ENCODE results near the gene FAM20A.
A peak's percentile ranks its signal among the peaks of the same experiment; 100 is the strongest.

Gene FAM20A

DNA sequence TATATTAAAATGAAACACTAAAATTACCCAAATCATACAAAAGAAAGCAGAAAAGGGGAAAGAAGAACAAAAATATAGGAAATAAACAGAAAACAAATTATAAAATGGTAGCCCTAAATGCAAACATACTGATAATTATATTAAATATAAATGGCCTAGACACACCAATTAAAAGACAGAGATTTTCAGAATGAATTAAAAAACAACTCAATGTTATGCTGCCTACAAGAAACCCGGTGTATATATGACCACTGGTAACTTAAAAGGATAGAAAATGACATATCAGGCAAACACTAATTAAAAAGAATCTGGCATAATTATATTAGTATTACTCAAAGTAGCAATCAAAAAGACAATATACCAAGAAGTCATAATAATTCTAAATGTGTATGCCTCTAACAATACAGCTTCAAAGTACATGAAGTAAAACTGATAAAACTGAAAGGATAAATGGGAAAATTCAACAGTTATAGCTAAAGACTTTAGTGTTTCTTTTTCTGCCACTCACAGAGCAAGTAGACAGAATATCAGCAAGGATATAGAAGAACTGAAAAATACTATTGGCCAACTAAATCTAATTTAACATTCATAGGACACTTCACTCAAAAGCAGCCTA lies 7.5 kb upstream of the FAM20A start:
- no peak for DNase-seq

DNA sequence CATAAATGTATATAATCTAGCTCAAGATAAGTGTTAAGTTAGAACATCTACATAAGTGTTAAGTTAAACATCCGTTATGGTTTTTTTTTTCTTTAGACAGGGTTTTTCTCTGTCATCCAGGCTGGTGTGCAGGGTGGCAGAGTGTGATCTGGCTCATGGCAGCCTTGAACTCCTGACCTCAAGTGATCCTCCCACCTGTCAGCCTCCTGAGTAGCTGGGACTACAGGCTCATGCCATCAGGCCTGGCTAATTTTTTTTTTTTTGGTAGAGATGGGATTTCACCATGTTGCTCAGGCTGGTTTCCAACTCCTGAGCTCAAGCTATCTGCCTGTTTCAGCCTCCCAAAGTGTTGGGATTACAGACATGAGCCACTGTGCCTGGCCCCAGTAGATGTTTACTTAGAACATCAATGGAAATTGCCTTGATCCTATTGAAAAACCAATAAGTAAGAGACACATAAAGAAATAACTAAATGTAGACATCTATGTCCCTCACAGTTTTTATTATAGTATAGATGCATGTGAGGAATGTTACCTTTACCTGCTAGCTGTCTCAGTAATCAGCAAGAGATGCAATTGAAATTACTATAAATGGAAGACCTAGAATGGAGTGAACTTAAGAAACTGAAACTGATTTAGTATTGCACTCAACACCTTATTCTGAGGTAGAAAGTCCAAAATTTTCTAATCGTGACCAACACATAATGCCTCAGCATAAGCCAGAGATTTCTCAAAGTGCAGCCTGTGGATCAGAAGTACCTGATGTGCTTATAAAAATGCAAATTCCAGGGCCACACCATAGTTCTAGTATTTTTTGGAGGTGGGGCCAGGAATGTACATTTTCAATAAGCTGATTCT lies 5.5 kb upstream of the FAM20A start:
- no peak for DNase-seq

DNA sequence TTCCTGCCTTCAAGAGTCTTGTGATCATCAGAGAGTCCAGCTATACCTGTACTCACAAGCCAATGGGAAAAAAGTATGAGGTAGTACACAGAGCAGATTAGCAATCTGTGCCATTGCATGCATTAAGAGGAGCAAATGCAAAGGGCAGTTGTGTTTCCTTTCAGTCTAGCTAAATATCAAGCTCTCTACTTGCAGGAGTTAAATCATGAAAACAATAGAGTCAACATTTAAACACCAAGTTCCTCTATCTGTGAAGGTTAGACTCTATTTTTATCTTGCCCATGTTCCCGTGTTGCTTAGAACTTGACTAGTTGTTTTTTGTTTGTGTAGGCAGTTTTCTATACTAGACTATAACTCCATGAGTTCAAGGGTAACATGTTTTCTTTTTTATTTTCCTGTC lies 4.7 kb upstream of the FAM20A start:
- no peak for DNase-seq

DNA sequence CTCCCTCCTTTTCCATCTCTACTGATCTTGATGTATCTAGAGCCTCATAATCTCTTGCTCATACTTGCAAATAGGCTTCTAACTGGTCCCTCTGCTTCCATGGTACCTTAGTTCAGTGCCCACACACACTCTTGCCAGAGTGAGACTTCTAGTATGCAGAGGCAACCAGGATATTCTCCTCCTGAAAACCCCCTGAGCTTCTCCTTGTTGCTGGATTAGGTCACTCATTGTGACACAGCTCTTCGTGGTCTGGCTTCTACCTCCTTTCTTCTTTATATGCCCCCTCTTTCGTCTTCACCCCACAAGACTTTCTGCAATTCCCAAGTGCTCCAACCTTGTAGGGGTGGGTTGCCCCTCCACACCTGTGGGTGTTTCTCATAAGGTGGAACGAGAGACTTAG lies 2.5 kb upstream of the FAM20A start:
- no peak for DNase-seq

DNA sequence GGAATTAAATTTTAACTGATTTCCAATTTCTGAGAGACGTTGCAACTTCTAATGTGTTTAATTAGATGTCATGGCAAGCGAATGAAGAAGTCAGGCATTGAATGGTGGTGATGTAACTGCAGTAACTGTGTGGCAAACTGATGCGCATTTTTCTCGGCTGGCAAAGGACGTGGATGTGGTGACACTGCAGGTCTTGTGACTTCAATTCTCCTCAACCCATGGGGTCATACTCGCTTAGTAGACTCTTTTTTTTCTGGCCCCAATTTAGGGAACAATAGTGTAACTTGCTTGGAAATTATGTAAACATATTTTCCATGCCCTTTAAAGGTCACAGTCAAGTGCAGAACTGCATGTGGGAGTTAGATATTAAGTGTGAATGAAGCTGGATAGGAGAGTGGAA lies 1.9 kb upstream of the FAM20A start:
- no peak for DNase-seq

DNA sequence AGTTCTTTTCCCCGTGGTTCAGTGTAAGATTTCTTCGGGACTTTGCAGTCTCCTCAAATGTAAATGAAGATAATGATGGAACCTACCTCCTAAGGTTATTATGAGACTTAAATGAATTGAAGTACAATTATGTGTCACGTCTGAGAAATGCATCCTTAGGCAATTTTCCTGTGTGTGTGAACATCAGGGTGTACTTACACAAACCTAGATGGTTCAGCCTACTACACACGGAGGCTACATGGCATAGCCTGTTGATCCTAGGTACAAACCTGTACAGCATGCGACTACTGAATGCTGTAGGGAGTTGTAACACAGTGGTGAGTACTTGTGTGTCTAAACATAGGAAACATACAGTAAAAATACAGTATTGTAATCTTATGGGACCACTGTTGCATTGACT lies 1.1 kb upstream of the FAM20A start:
- DNase-seq, result no peak

DNA sequence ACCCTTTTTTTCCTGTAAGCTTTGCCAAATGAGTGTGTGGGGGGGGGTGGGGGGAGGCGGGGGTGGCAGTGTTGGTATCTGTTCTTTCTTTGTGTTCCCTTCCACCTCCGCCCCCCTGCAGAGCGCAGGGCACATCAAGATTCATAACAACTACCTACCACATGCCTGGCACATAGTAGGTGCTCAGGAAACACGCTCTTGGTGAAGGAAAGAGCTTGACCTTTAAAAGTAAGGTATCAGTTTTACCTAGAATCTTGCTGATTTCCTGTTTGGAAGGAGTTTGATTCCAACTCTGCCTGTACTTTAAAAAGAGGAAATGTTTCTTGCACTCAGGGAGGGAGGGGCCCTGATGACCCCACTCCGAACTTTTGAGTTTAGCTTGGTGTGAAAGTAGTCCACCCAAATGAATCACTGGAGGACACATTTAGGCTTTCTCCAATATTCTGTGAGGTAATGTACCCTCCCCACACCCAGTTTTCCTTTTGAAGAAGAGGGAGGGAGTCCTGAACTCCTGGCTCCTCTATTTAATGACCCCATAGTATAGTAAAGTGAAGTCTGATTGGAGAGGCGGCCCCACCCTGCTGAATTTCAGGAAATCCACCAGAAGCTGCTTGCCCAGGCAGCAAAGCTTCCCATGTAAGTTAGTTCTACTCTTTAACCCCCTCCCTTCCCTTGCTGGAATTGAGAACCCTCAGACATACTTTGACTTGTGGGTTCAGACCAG lies 560 bp upstream of the FAM20A start:
- no peak for DNase-seq

DNA sequence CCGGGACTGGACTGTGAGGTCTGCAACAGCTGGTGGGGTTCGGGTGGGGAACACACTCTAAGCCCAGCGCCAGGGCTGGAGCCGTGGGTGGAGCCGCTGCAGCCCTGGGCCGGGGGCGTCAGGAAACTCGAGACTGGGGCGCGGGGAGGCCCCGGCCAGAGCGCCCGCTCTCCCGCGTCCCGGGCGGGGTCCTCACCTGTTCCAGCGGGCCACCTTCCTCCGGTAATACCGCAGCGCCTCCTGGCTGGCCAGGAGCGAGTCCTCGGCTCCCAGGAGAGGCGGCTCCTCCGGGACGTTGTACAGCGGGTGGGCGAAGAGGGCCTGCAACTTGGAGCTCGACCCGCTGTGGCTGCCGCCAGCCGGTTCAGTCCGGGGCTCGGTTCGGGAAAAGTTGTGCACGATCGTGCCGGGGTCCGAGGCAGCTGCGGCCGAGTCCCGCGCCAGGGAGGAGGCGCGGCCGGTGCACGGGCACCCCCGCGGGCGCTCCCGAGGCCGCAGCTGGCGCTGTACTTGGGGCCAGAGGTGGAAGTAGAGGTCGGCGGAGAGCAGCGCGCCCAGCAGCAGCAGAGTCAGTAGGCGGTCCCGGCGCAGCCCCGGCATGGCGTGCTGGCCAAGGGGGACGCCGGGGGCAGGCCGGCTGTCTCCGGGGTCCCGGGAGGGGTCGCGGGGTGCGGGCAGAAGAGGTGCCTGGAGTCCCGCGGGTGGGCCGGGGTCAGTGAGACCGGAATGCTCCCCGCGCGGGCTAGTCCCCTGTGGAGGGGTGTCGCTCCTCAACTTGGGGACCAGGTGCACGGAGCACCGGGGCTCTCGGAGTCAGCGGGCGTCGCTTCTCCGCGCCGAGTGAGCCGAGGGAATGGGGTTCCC lies 868 bp downstream of the FAM20A start:
- DNase-seq, result peak; percentile 24

DNA sequence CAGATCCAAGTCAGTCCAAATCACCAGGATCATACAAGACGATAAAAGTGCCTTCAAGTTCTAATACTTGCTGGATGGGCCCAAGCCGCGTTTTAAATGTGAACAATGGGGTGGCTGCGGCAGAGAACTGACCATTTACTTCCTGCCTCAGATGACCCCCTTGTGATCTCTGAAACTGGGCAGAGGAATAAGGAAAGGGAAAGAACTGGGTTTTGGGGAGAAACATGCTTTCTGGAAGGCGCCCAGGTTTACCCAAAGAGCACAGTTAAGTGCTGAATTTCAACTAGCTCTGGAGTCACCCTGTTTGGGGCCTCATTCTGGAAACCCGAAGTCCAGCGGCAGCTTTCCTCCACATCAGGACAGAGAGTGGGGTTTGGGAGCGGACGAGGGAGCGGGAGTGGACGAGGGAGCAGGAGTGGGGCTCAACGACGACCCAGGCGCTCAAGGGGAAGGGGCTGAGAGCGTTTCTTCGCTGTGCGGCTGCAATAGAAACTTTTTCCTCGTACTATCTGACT lies 1.6 kb downstream of the FAM20A start:
- no peak for DNase-seq

DNA sequence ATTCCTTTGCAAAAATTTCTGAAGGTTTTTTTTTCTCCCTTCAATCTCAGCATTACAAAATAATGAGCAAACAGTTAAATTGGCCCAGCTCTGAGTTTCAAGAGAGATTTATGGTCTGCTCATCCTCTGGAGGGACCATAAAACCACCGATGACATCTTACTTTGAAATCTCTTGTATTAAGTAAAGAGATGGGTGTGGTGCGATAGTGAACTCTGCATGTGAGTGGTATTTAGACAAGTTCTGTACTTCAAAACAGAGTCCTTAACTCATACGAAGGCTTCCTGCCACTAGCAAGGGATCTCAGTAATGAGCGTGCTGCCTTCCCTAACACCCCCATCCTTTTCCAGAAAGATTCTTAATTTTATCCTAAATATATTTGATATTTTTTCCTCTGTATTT lies 2.1 kb downstream of the FAM20A start:
- no peak for DNase-seq

DNA sequence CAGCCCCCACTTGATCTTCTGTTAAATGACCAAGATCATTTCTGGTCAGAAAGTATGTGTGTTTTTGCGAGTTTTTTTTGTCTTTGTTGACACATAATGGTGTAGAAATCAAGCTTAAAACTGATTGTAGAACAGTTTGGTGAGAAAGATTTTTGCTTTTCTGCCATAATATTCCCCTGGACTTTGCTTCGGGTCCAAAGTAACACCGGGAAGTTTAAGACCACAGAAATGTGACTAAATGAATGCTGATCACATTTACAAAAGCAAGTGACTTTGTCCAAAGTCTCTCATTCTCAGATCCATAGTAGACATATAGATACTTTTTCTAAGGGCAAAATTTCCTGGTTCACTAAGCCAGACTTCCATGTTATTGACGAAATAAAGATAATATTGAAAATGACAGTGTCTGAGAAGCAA lies 2.6 kb downstream of the FAM20A start:
- DNase-seq, result no peak

DNA sequence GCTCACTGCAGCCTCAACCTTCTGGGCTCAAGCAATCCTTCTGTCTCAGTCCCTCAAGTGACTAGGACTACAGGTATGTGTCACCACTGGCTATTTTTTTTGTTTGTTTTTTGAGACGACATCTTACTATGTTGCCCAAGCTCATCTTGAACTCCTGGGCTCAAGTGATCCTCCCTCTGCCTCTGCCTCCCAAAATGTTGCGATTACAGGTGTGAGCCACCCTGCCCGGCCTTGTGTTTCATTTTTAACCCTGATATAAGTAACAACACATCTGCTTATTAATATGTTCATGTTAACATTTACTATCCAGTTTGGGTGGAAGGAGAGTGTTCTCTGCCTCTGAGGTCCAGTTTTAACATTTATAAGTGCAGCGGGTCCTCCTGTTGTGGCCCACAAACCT lies 3.1 kb downstream of the FAM20A start:
- no peak for DNase-seq

DNA sequence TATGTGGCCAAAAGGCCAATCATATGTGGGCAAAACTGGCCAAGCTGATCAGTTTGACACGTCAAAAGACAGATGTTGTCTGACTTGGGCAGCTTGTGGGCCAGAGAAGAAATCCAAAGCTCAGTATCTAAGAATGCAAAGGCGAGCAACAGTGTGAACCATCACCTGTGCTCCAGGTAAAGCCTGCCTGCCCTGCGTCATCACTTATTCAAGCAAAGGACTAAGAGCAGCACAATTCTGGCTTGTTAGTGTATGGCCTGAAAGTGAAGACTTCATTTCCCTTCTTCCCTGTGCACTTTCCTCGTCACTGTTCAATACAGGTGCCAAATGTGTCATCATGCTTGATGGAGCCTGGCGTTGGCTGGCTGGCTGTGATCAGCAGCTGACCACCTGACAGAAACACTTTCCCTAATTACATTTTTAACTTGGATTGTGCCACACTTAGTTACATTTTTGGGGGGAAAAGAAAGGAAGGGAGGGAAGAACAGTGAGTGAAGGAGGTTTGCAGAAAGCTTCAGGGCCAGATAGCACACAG lies 4.7 kb downstream of the FAM20A start:
- no peak for DNase-seq

DNA sequence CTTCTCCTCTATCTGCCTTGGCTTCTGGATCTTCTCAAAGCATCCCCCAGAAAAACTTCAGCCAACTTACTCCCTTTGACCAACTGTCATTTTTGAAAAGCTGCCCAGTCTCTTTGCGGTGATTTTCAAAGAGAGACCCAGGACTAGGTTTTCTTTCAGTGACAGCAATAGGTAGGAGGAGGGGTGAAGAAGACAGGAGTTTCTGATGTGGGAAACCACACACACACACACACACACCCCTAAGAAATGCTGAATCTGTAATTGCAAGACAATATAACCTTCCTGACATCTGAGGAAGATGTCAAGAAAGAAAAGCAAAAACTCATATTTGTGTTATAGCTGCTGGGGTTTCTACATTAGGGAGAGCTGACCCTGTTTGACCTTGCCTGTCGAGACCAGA lies 5.2 kb downstream of the FAM20A start:
- no peak for DNase-seq

DNA sequence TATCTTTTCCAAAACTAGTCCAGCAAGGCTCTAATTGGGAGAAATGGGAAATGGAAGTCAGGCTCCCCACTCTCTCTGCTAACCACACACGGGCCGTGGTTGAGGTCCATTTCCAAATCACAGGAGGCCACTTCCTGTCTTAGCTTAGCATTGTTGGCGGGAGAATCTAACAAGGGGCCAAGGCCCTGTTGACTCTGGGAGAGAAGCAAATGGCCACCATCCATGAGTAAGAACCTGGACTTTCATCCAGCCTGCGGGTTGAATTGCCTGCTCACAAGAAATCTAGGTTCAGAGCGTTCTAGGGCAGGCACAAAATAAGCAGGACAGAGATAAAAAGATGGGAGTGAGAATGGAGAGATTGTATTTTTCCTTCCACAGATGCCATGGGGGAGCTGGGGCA lies 5.7 kb downstream of the FAM20A start:
- no peak for DNase-seq

DNA sequence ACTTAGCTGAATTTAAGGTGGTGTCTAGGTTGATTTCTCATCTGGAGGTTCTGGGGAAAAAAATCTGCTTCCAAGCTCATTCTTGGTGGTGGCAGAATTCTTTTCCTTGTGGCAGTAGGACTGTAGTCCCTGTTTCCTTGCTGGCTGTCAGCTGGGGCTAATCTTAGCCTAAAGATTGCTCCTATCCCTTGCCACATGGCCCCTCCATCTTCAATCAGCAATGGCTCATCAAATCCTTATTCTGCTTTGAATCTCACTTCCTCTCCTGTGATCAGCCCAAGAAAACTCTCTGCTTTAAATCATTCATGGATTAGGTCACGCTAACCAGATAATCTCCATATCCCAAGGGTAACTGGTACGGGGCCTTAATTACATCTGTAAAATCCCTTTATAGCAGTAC lies 6.6 kb downstream of the FAM20A start:
- DNase-seq, result no peak

DNA sequence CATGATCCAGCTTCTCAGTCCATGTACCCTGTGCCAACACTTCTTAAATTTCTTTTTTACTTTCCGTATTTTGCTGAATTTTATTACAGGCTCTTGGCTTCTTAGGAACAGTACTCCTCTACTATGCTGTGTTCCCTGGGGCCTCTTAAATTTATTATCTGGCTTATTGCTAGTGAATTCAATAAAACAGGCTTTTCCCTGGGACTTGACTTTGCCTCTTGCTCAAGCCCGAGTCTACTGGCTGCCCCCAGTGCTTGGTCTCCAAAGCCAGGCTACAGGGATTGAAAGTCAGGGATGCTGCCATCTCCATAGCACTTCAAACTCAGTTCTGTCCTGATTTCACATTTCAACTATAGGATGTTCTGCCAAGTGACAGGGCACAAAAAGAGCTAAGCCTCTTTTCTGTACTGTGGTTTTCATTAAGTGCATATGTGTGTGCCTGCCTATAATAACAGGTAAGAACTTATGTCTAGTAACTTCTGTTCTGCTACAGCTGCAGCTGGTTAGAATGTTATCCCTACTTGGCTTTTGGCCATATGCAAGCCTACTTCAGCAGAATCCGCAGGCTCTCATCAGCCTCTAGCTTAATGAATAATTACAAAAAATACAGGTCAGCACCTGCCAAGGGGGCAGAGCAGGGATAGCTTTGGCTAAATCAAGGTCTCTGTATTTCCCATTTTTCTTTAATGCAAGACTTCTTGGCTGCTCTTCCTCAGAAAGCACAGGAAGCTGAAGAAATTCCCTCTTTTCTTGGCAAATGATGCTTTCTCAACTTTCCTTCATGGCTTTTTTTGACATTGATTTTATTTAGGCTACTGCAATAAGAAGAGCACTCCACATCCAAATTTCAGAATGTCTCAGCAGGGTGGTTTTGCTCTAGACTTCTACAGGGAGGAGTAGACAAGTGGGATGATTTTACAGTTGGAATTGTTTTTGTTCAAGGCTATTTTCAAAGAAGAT lies 8.2 kb downstream of the FAM20A start:
- no peak for DNase-seq

DNA sequence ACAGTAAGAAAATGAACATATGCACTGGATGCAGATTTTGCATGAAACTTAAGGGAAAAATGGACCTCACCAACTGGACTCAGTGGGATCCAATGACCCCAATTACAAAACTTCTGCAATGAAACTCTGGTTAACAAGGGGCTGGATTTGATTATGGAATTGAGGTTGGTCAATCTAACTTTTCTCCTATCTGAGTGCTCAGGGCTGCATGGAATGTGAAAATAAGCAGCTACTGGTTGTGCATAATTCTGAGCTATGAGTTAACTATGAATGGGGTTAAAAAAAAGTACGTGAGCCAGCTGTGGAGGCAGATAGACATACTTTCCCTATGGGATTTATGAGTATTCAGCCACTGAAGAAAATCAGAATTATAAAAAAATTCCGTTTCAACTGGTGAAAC lies 9.2 kb downstream of the FAM20A start:
- DNase-seq, result no peak

DNA sequence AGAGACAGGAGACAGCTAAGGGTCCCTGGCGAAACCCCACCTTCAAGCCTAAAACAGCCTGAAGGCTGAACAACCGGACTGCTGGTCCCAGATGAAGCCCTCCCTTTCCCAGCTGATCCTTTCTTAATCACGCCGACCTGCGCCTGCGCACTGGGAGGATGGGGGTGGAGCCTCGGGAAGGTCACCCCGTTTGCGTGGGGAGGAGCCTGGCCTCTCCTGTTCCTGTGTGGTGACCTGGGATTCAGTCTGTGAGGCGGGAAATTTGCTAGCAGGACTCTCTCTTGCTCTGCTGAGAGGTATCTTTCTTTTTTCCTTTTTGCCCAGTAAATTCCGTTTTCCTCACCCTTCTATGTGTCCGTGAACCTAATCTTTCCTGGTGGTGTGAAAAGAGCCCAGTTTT lies 9.6 kb downstream of the FAM20A start:
- DNase-seq, result peak; percentile 12

DNA sequence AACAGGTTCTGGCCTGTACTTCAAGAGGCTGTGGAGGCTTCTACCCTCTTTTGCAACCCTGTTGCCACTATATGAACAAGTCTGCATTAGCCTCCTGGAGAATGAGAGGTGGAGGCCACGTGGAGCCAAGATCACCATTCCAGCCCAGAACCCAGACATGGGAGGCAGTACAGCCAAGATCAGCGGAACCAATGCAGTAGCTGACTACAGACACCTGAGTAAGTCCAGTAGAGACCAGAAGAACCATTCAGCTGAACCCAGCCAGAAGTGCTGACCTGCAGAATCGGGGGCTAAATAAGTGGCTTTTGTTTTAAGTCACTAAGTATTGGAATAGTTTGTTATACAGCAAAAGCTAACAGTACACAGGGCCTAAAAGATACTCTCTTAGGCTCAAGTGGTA lies 12.1 kb downstream of the FAM20A start:
- DNase-seq, result no peak

DNA sequence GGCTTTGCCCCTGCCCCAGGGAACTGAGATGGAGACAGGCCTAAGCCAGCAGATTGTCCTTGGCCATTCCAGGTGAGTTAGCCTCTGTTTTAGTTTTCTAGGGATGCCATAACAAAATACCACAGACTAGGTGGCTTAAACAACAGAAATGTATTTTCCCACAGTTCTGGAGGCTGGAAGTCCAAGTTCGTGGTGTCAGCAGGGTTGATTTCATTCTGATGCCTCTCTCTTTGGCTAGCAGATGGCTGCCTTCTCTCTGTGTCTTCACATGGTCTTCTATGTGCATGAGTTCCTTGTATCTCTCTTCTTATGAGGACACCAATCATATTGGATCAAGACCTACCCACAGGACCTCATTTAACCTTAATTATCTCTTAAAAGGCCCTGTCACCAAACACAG lies 12.8 kb downstream of the FAM20A start:
- no peak for DNase-seq

All from hematopoietic multipotent progenitor cell treated with erythropoietin and hydrocortisone succinate and interleukin-3 and kit ligand, for 6 days (in vitro differentiated cells).